ENCODE data around the gene NAP1L1.

Gene NAP1L1

DNA sequence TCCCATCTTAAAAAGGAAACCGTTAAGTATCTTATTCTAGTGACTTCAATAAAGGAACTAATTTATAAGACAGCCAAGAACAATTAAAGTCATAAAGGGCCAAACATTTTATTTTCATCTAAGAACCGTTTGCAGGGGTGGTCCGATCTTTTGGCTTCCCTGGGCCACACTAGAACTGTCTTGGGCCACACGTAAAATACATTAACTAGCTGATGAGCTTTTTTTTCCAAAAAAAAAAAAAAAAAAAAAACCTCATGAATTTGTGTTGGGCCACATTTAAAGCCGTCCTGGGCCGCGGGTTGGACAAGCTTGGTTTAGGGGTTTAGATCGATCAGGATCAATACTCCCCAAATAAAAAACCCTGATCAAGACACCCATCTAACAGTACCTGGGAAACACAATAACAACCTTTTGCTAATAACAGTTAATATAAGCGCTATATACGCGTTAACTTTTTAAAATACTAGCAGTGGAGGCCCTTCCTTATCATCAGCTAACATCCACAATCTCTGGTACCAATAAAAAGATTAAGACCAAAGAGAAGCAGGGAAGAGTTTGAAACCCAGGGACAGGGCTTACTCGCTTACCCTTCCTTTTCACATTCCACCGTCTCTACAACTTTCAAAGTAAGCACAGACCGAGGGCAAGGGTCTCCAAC lies 1.1 kb downstream of the NAP1L1 start:
- DNase-seq (ENCODE audit: low read depth, low spot score), result no peak

DNA sequence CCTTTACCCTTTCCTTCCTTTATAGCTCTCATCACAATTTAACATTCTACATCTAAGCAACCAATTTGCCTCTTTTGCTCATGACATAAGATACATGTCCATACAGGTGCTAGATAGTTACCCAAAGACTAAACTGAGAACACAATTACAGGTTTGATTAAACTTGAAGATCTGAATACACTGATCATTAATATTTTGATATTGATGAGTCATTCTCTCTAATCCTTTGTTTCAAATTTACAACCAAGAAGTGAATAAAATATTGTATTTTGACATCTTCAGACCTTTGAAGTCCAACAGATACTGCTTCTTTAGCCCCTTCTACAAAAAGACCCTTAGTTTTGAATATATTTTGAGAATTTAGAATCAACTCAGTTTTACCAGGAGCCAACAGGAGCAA lies 2.6 kb downstream of the NAP1L1 start:
- no peak for DNase-seq (ENCODE audit: low read depth, low spot score)

DNA sequence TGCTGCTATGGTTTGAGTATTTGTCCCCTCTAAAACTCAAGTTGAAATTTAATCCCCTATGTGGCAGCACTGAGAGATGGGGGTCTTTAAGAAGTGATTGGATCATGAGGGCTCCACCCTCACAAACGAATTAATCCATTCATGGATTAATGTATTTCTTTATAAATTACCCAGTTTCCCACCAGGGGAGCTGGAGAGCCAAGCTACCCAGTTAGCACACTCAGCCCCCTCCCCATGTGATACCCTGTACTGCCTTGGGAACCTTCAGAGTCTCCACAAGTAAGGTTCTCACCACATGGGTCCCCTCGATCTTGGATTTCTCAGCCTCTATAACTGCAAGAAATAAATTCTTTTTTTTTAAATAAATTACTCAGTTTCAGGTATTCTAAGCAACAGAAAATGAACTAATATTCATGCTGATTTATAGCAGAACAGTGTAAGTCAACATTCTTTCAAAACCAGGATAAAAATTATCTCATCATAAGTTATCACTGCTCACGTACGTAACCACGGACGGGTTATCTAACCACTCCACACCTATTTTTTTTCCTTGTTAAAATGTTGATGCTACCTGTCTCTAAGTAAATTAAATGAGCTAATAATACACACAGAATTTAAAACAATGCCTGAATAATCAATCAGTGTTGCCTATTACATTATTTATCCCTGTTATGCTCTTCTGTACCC lies 3.6 kb downstream of the NAP1L1 start:
- no peak for DNase-seq (ENCODE audit: low read depth, low spot score)

DNA sequence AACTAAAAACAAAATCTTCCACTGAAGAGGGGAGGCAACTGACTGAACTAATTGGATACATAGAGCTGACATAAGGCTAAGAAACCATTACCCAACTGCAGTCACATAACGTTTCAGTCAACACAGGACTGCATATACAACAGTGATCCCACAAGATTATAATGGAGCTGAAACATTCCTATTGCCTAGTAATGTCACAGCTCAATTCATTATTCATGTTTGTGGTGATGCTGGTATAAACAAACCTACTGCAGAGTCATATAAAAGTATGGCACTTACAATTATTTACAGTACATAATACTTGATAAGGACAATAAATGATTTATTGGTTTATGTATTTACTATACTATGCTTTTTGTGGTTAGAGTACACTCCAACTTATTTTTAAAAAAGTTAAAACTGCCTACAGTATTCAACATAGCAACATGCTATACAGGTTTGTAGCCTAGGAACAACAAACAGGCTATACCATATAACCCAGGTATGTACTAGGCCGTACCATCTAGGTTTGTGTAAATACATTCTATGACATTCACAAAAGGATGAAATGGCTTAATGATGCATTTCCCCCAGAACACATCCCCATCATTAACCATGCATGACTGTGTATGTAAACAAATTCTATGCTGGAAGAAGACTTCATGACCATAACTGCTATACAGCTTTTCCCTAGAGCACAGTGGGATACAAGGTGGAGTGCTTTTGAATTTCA lies 4.3 kb downstream of the NAP1L1 start:
- no peak for DNase-seq (ENCODE audit: low read depth, low spot score)

DNA sequence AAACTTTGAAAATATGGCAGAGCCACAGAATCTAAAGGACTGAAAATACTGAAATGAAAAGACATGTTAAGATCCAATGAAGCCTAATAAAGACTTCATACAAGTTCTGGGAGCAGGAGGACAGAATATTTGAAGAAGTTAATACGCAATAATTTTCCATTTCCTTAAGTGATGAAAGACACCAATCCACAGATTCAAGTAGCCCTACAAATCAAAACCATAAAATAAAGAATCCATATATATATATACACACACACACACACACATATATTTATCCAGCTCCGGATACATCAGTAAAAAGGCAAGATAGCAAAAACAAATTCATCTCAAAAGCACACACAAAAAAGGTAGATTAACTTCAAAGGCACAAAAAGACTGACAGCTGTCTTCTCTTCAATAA lies 5.7 kb downstream of the NAP1L1 start:
- DNase-seq (ENCODE audit: low read depth, low spot score), result no peak

DNA sequence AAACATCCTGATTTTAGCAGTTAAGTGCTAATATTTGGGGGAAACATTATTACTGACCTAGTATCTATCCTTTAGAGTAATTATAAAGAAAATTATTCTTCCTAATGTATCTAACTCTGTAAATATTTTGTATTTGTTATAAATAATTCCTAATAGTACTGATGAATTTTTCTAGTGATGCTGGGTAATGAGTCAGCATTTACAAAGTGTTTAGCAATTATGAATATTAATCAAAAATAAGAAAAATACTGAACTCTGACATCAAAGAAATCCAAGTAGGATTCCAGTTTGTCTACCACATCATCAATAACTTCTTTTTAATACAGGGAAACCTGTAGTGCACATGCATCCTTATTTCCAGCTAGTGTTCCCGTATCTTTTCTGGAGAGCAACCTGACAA lies 9.0 kb downstream of the NAP1L1 start:
- DNase-seq (ENCODE audit: low read depth, low spot score), result no peak

DNA sequence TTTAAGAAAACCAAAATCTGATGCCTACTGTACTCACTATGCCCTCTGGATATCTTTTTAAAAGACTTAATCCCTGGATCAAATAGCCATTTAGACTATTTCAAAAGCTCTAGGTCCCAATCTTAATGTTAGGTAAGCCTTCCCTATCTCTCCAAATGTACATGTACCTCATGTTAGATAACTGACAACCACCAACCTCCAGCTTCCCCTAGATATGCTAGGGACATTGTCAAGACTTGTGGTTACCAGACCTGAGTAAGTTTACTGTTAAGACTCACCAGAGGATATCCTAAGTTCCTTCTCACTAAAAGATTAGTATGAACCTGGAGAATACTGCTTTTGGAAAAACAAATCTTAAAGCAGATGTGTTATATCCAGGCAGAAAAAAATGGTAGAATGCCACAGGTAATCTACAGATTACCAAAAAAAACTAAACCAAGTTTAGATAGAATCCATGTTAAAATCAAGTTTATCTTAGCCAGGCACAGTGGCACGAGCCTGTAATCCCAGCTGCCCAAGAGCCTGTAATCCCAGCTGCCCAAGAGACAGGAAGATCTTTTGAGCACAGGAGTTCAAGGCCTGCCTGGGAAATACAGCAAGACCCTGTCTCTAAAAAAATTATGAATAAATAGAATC lies 9.7 kb downstream of the NAP1L1 start:
- no peak for DNase-seq (ENCODE audit: low read depth, low spot score)

DNA sequence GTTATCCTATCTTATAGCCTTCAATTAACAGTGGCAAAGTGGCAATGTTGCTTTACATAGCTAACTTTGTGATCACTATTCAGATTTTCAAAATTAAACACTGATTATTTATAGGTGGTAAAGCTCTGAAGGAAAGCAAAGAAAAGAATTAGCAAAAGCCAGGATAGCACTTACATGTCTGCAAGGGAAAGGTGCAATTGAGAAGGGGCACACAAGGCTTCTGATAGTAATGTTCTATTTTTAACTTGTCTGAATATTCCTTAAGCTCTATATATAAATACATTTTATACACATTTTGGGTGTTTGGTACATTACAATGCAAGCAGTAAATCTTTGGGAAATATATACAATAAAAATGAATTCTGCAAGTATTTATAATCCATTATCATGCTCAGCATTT lies 10.9 kb downstream of the NAP1L1 start:
- no peak for DNase-seq (ENCODE audit: low read depth, low spot score)

DNA sequence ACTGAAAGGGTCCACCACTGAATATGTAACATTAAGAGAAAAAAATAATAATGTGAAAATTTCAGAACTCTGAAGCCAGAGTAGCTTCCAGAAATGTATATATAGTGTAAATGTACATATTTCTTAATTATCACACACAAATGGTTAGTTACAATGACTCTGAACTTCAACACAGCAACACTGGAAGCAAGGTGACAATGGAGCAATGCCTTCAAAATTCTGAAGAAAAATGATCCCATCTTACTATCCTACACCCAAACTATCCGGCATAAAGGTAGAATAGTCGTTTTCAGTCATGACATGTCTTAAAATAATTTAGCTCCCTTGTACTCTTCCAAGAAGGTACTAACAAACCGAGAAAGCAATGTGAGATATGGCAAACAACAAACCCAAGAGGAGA lies 11.9 kb downstream of the NAP1L1 start:
- no peak for DNase-seq (ENCODE audit: low read depth, low spot score)

DNA sequence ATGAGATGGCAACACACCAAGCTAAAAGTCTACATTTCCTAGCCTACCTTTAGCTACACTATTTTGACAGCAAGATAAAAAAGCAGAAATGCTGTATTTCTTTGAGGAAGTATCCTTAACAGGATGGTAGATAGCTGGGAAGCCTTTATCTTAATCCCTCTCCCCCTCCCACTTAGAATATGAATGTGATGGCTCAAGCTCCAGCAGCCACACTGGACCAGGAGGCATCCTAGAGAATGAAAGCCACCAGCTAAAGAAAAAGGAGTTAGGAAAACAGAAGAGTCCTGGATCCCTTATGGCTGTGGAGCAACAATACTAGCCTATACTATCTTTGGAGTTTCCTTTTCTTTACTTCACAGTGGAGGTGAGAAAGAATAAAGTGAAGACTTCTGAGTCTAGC lies 15.1 kb downstream of the NAP1L1 start:
- no peak for DNase-seq (ENCODE audit: low read depth, low spot score)

DNA sequence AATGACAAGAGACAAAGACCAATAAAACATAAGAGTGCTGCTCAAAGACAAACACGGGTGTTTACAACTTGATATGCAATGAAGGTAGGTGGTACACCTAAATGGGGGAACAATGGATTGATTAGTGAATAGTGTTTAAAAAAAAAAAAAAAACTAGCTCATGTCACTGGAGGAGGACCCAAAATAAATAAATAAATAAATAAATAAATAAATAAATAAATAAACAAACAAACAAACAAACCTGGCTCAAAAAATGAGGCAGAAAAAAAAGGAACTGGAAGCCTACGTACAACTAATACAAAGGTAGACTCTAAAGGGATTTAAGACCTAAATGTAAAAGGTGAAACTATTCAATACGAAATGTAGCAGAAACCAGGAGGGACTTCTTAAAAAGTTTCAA lies 18.6 kb downstream of the NAP1L1 start:
- no peak for DNase-seq (ENCODE audit: low read depth, low spot score)

DNA sequence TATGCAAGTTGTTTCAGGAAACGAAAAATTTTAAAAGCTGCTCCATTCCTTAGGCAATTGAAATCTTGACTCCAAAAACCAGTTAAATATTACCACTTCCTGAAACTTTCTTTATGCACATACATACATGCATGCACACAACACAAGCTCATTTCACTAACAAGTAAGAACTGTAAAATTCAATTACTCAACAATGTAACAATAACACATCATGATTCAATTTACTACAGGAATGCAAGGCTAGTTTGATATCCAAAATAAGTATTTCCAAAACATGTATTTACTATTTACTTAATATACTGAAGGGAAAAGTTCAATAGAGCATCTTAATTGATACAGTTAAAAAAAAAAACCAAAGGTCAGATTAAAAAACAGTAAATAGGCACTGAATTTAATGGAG lies 19.6 kb downstream of the NAP1L1 start:
- DNase-seq (ENCODE audit: low read depth, low spot score), result no peak

DNA sequence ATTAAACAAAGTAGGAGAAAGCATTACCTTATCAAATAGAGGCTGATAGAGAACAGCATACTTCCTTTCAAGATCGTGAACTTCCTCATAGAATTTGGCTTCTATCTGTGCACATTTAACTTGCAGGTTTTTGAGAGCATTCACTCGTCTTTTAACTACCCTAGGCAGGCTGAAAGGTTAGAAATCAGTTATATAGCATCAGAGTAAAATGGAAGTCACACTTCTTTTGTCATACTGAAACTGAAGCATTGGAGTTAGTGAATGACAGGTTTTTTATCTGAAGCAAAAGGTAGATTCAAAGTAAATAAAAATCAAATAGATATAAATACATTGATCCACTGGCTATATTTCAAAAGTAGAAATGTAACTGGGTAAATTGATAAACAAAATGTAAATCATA lies 24.4 kb downstream of the NAP1L1 start:
- no peak for DNase-seq (ENCODE audit: low read depth, low spot score)

DNA sequence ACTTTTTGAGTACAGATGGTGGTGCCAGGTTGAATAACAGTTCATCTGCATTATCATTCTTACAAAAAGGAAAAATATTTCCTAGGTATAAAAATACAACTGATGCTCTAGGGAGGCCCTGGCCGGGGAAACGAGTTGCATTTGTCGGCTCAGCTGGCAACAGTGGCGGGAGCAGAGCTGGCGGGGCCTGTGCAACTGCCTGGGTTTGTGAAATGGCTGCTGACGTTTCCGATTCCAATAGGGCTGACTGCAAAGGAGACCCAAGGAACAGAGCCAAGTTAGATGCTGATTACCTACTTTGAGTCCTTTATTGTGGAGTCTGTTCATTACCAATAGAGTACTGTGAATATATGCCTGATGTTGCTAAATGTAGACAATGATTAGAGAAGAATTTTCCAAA lies 27.2 kb downstream of the NAP1L1 start:
- no peak for DNase-seq (ENCODE audit: low read depth, low spot score)

DNA sequence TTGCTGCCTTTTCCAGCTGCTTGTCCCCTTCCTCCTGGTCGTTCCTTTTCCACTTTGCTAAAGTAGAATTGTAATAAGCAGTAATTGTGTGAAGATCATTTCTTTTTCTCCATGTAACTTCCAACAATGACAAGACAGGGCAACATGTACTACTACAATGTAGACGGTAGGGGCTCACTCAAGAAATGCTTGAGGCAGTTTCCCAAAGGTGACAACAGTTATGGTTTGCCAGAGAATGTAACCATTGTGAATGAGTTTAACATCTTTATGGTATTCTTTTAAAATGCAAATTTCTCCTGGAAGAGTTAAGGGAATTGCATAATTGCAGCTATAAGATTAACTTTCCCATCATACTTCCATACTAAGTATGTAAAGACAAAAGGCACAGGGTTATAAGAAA lies 29.1 kb downstream of the NAP1L1 start:
- no peak for DNase-seq (ENCODE audit: low read depth, low spot score)

DNA sequence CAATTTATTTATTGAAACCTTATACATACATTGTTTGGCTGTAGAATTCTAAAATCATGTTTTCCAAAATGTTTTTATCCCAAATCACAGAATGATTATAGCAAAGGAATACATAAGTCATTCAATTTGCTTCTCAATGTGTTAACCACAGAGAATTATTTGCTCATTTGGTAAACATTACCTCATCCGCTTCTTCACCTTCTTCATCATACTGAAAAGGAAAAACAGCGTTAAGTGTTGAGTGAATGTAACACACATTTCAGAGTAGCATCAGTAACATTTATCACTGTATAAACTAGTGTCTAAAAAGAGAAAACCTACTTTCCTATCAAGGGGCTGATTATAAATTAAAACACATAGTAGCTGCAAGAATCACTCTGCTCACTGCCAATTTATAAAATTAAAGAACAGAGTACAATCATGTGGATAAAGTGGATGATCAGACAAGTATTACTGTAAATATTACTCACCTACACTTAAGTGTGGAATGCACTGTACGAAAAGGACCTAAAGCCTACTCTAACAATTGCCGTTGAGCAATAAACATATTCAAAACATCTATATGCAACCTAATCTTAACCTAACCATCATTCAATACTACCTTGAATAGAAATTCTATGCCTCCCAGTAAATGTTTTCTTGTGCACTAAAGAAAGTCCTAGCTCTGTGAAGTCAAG lies 34.8 kb downstream of the NAP1L1 start:
- no peak for DNase-seq (ENCODE audit: low read depth, low spot score)

DNA sequence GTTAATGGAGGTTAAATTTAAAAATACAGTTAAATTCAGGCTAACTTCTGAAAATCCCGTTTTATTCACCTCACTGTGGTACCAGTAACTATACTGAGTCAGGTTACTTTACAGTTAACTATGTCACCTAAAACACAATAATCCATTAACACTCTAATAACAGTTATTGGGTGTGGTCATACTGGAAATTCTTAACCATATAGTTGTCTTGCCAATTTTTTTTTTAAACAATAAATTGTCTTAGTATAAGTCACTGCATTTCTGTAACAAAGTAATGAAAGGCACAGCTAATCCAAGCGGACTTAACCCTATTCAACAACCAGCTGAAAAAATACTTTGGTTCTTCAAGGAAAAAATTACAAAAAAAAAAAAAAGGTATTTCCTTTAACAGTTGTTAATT lies 36.7 kb downstream of the NAP1L1 start:
- DNase-seq (ENCODE audit: low read depth, low spot score), result no peak

DNA sequence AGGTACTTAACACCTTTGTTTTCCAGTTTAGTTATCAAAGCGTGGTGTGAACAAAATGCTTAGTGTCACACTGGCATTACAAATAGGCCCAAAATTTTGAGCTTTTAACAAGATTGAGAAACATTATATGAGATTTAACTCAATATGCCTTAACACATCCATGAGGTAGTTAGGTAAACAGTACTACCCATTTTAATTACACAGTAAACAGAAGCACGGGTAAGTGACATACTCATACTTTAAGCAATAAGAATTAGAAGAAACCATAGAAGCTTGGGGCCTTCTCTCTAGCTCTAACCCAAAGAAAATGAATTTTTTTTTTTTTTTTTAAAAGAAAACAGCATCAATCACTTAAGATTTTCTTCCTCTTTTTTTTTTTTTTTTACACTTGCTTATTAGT lies 37.4 kb downstream of the NAP1L1 start:
- no peak for DNase-seq (ENCODE audit: low read depth, low spot score)

DNA sequence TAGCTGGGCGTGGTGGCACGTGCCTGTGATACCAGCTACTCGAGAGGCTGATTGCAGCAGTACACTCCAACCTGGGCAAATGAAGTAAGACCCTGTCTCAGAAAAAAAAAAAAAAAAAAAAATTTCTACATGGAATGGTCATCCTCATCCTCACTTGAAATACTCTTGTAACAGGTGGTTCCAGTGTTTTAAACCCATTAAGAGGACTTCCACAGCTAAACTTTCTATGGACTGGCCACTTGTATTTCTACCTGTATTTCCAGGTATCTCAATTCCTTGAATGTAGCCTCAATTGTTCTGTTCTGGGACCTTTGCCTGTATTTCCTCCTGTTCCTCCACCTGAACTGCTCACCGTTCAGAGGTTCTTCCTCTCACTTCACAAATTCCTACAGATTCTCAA lies 41.1 kb downstream of the NAP1L1 start:
- DNase-seq (ENCODE audit: low read depth, low spot score), result no peak

DNA sequence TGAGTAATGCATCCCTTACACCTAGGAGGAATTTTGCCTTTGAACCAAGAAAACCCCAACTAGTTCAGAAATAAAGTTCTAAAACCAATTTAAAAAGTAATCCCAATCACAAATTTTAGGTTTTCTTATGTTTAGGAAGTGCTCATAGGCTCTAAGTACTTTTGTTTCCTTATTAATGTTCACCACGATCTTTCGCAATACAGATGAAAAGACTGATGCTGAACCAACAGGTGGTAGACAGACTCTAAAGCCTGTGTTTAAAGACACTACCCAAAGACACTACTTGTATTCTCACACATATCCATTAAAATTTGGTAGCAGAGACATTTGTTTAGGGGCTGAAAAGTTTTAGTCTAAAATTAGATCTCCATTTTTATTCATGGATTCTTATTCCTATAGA lies 42.3 kb downstream of the NAP1L1 start:
- no peak for DNase-seq (ENCODE audit: low read depth, low spot score)

DNA sequence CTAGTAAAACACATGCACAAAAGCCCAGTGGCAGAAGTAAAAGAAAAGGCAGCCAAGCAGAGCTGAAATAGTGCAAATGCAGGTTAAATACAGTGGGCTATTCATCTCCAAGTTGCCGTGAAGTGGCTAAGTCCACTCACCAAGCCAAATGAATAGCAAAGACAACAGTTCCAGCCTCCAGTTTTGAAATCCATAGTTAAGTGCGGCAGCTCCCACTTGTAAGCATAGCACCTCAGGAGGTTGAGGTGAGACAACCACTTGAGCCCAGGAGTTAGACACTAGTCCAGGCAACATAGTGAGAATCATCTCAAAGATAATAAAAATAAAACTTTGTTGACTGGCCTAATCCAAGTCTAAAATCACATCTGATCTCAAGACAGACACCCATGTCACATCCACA lies 43.1 kb downstream of the NAP1L1 start:
- DNase-seq (ENCODE audit: low read depth, low spot score), result no peak

DNA sequence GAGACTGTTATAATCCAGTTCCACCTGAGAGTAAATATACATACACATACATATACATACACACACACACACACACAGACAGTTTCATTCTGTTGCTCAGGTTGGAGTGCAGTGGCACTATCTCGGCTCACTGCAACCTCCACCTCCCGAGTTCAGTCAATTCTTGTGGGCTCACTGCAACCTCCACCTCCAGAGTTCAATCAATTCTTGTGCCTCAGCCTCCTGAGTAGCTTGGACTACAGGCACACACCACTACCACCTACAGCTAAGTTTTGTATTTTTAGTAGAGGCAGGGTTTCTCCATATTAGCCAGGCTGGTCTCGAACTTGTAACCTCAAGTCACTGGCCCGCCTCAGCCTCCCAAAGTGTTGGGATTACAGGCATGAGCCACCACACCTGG lies 44.0 kb downstream of the NAP1L1 start:
- no peak for DNase-seq (ENCODE audit: low read depth, low spot score)
